HEK293 (cell line): Measurements from ENCODE around the gene INKA2.

Experiments used
- CTCF ChIA-PET: fragments of 350-600 bp; formaldehyde crosslinking; extraction: SDS; loops from one replicate; lab custom pipeline; 2021; ENCODE audit warnings: antibody characterized with exemption; lab: Yijun Ruan, JAX
- POLR2A ChIA-PET: fragments of 300-600 bp; formaldehyde crosslinking; extraction: SDS; loops from one replicate; lab custom pipeline; 2020; ENCODE audit warnings: antibody characterized with exemption, inconsistent platforms; lab: Yijun Ruan, JAX
- H3K27ac ChIP-seq: fragments of 200-500 bp; sonication (Bioruptor generic); 2 replicates; pipeline ENCODE4 v1.5.1; 2014; ENCODE audit warnings: low read depth, low read length, control low read depth, inconsistent platforms; ENCODE audit errors: extremely low read depth
- H3K36me3 ChIP-seq, 2 experiments: fragments of 200-500 bp in 1 of 2; sonication (Bioruptor generic) in 1 of 2; 1 replicate in 1 of 2; 2 replicates in 1 of 2; pipeline ENCODE4 v1.5.1; 2014 to 2017; ENCODE audit warnings: inconsistent platforms in 2 of 2, low read length in 2 of 2; ENCODE audit not compliant: control insufficient read depth in 2 of 2, insufficient read depth in 1 of 2
- H3K4me1 ChIP-seq: fragments of 200-500 bp; sonication (Bioruptor generic); 2 replicates; pipeline ENCODE4 v1.5.1; 2014; ENCODE audit warnings: mild to moderate bottlenecking, low read length, inconsistent platforms; ENCODE audit not compliant: control insufficient read depth, insufficient read depth
- H3K4me3 ChIP-seq: 2 replicates; pipeline ENCODE4 v1.5.1; 2011; ENCODE audit warnings: low read depth, mild to moderate bottlenecking, control low read depth, low read length, moderate library complexity
- H3K9me3 ChIP-seq: fragments of 200-500 bp; sonication (Bioruptor generic); 2 replicates; pipeline ENCODE4 v1.5.1; 2014; ENCODE audit warnings: low read depth, low read length, inconsistent platforms; ENCODE audit not compliant: control insufficient read depth, insufficient read depth
- EGR2 ChIP-seq: fragments of 450-650 bp; formaldehyde crosslinking; IDR thresholded peaks from 2 replicates; pipeline ENCODE4 v1.5.1; 2016; ENCODE audit warnings: low read depth, missing biosample characterization, missing genetic modification characterization
- GLIS2 ChIP-seq: fragments of 450-650 bp; formaldehyde crosslinking; IDR thresholded peaks from 2 replicates; pipeline ENCODE4 v1.5.1; 2016; ENCODE audit warnings: missing biosample characterization, missing genetic modification characterization
- IKZF3 ChIP-seq: fragments of 450-650 bp; IDR thresholded peaks from 2 replicates; pipeline ENCODE4 v1.5.0; 2018; ENCODE audit warnings: missing biosample characterization, mild to moderate bottlenecking, missing genetic modification characterization, moderate library complexity
- KLF9 ChIP-seq: fragments of 450-650 bp; formaldehyde crosslinking; IDR thresholded peaks from 2 replicates; pipeline ENCODE4 v1.5.1; 2016; ENCODE audit warnings: missing biosample characterization, missing genetic modification characterization, low read depth
- PRDM6 ChIP-seq: fragments of 450-650 bp; formaldehyde crosslinking; IDR thresholded peaks from 2 replicates; pipeline ENCODE4 v1.5.1; 2017; ENCODE audit warnings: missing biosample characterization, missing genetic modification characterization
- REPIN1 ChIP-seq: fragments of 450-650 bp; formaldehyde crosslinking; IDR thresholded peaks from 2 replicates; pipeline ENCODE4 v1.5.1; 2017; ENCODE audit warnings: missing biosample characterization, missing genetic modification characterization, low read depth
- SP2 ChIP-seq: fragments of 450-650 bp; formaldehyde crosslinking; IDR thresholded peaks from 2 replicates; pipeline ENCODE4 v1.5.1; 2016; ENCODE audit warnings: missing biosample characterization, missing genetic modification characterization
- TRIM28 ChIP-seq: IDR thresholded peaks from 2 replicates; pipeline ENCODE4 v1.6.1; 2011; ENCODE audit warnings: low read length, control low read depth, borderline replicate concordance
- ZBTB8A ChIP-seq: fragments of 450-650 bp; formaldehyde crosslinking; IDR thresholded peaks from 2 replicates; pipeline ENCODE4 v1.5.1; 2016; ENCODE audit warnings: missing biosample characterization, missing genetic modification characterization
- ZIC2 ChIP-seq: fragments of 450-650 bp; formaldehyde crosslinking; IDR thresholded peaks from 2 replicates; pipeline ENCODE4 v1.5.1; 2016; ENCODE audit warnings: missing biosample characterization, missing genetic modification characterization
- ZNF114 ChIP-seq: fragments of 450-650 bp; formaldehyde crosslinking; IDR thresholded peaks from 2 replicates; pipeline ENCODE4 v1.5.0; 2017; ENCODE audit warnings: missing biosample characterization, missing genetic modification characterization
- ZNF132 ChIP-seq: fragments of 450-650 bp; formaldehyde crosslinking; IDR thresholded peaks from 2 replicates; pipeline ENCODE4 v1.5.1; 2017; ENCODE audit warnings: missing biosample characterization, missing genetic modification characterization, borderline replicate concordance
- ZNF184 ChIP-seq: fragments of 450-650 bp; IDR thresholded peaks from 2 replicates; pipeline ENCODE4 v1.5.1; 2018; ENCODE audit warnings: missing biosample characterization, mild to moderate bottlenecking, missing genetic modification characterization
- ZNF202 ChIP-seq: fragments of 450-650 bp; formaldehyde crosslinking; IDR thresholded peaks from 2 replicates; pipeline ENCODE4 v1.5.1; 2016; ENCODE audit warnings: missing biosample characterization, missing genetic modification characterization, borderline replicate concordance
- ZNF24 ChIP-seq: fragments of 450-650 bp; formaldehyde crosslinking; IDR thresholded peaks from 2 replicates; pipeline ENCODE4 v1.5.1; 2016; ENCODE audit warnings: missing biosample characterization, missing genetic modification characterization
- ZNF302 ChIP-seq: fragments of 450-650 bp; formaldehyde crosslinking; IDR thresholded peaks from 2 replicates; pipeline ENCODE4 v1.5.1; 2016; ENCODE audit warnings: missing biosample characterization, missing genetic modification characterization, low read depth
- ZNF341 ChIP-seq: fragments of 450-650 bp; formaldehyde crosslinking; IDR thresholded peaks from 2 replicates; pipeline ENCODE4; 2016; ENCODE audit warnings: low read depth, missing biosample characterization, missing genetic modification characterization
- ZNF394 ChIP-seq: fragments of 450-650 bp; formaldehyde crosslinking; IDR thresholded peaks from 2 replicates; pipeline ENCODE4 v1.5.1; 2016; ENCODE audit warnings: missing biosample characterization, missing genetic modification characterization, mild to moderate bottlenecking, moderate library complexity, borderline replicate concordance
- ZNF404 ChIP-seq: fragments of 450-650 bp; formaldehyde crosslinking; IDR thresholded peaks from 2 replicates; pipeline ENCODE4 v1.5.1; 2017; ENCODE audit warnings: missing biosample characterization, missing genetic modification characterization
- ZNF510 ChIP-seq: fragments of 450-650 bp; formaldehyde crosslinking; IDR thresholded peaks from 2 replicates; pipeline ENCODE4 v1.5.1; 2018; ENCODE audit warnings: mild to moderate bottlenecking, missing genetic modification characterization, missing biosample characterization; ENCODE audit not compliant: insufficient replicate concordance
- ZNF660 ChIP-seq: fragments of 450-650 bp; IDR thresholded peaks from 2 replicates; pipeline ENCODE4 v1.5.1; 2018; ENCODE audit warnings: missing biosample characterization, mild to moderate bottlenecking, missing genetic modification characterization
- ZNF677 ChIP-seq: fragments of 450-650 bp; IDR thresholded peaks from 2 replicates; pipeline ENCODE4 v1.5.0; 2018; ENCODE audit warnings: missing biosample characterization, mild to moderate bottlenecking, missing genetic modification characterization, moderate library complexity
- ZNF707 ChIP-seq: fragments of 450-650 bp; formaldehyde crosslinking; IDR thresholded peaks from 2 replicates; pipeline ENCODE4 v1.5.1; 2016; ENCODE audit warnings: missing biosample characterization, missing genetic modification characterization
- ZXDB ChIP-seq: fragments of 450-650 bp; formaldehyde crosslinking; IDR thresholded peaks from 2 replicates; pipeline ENCODE4 v1.5.1; 2016; ENCODE audit warnings: missing biosample characterization, missing genetic modification characterization
- TF ChIP-seq, protein P1 (sequence below): fragments of 450-650 bp; formaldehyde crosslinking; IDR thresholded peaks from 2 replicates; pipeline ENCODE4 v1.5.1; 2016; ENCODE audit warnings: missing biosample characterization, missing genetic modification characterization
- TF ChIP-seq, protein P2 (sequence below): fragments of 450-650 bp; formaldehyde crosslinking; IDR thresholded peaks from 2 replicates; pipeline ENCODE4 v1.5.1; 2016; ENCODE audit warnings: missing biosample characterization, missing genetic modification characterization, low read depth
- TF ChIP-seq, protein P3 (sequence below): fragments of 450-650 bp; formaldehyde crosslinking; IDR thresholded peaks from 2 replicates; pipeline ENCODE4 v1.5.1; 2016; ENCODE audit warnings: missing biosample characterization, missing genetic modification characterization
- TF ChIP-seq, protein P4 (sequence below): fragments of 450-650 bp; IDR thresholded peaks from 2 replicates; pipeline ENCODE4 v1.5.1; 2018; ENCODE audit warnings: missing biosample characterization, mild to moderate bottlenecking, missing genetic modification characterization

Gene INKA2

DNA sequence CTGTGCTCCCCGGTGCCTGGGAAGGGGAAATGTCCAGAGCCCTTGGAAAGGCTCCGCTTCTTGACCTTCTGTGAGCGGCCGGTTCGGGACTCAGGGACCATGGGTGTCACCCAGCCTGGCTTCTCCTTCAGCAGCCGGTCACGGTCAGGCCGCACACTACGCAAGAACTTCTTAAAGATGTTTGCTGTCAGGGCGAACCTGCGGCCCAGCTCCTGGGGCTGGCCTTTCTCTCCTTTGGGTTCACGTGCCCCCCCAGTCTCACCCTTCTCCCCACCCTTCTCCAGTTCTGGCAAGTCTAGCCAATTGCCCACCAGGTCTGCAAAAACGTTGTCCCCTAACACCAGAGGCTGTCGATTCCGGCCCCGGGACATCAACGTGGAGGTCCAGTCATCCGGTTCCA is 12.1 kb downstream of the INKA2 start:
- Histone ChIP-seq H3K4me3 (no peak overlapping the region), H3K27ac (no peak overlapping the region), H3K4me1 (no peaks in the 10 kb centered on the region), H3K36me3 (no peaks in the 10 kb centered on the region), H3K9me3 (no peaks in the 10 kb centered on the region)
- ChIA-PET CTCF (no interaction called here), POLR2A (interaction anchor here (0.6 to 2.1 kb wide), 2 partner anchors 12 to 279 kb away, joined by 4 to 6 read pairs; partner anchors contain the start of gene INKA2)
- TF ChIP-seq, protein P1, sequence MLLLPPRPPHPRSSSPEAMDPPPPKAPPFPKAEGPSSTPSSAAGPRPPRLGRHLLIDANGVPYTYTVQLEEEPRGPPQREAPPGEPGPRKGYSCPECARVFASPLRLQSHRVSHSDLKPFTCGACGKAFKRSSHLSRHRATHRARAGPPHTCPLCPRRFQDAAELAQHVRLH (tag by site-specific recombination), result no peak
- TF ChIP-seq ZNF707 (tag by site-specific recombination) (no peak), EGR2 (tag by site-specific recombination) (no peak), ZNF132 (tag by site-specific recombination) (no peak), ZNF114 (tag by site-specific recombination) (no peak), ZNF404 (tag by site-specific recombination) (no peak), ZNF677 (tag by site-specific recombination) (no peak), PRDM6 (tag by site-specific recombination) (no peak), REPIN1 (tag by site-specific recombination) (no peak)
- TF ChIP-seq, protein P2, sequence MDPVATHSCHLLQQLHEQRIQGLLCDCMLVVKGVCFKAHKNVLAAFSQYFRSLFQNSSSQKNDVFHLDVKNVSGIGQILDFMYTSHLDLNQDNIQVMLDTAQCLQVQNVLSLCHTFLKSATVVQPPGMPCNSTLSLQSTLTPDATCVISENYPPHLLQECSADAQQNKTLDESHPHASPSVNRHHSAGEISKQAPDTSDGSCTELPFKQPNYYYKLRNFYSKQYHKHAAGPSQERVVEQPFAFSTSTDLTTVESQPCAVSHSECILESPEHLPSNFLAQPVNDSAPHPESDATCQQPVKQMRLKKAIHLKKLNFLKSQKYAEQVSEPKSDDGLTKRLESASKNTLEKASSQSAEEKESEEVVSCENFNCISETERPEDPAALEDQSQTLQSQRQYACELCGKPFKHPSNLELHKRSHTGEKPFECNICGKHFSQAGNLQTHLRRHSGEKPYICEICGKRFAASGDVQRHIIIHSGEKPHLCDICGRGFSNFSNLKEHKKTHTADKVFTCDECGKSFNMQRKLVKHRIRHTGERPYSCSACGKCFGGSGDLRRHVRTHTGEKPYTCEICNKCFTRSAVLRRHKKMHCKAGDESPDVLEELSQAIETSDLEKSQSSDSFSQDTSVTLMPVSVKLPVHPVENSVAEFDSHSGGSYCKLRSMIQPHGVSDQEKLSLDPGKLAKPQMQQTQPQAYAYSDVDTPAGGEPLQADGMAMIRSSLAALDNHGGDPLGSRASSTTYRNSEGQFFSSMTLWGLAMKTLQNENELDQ, result no peak
- TF ChIP-seq, protein P3, sequence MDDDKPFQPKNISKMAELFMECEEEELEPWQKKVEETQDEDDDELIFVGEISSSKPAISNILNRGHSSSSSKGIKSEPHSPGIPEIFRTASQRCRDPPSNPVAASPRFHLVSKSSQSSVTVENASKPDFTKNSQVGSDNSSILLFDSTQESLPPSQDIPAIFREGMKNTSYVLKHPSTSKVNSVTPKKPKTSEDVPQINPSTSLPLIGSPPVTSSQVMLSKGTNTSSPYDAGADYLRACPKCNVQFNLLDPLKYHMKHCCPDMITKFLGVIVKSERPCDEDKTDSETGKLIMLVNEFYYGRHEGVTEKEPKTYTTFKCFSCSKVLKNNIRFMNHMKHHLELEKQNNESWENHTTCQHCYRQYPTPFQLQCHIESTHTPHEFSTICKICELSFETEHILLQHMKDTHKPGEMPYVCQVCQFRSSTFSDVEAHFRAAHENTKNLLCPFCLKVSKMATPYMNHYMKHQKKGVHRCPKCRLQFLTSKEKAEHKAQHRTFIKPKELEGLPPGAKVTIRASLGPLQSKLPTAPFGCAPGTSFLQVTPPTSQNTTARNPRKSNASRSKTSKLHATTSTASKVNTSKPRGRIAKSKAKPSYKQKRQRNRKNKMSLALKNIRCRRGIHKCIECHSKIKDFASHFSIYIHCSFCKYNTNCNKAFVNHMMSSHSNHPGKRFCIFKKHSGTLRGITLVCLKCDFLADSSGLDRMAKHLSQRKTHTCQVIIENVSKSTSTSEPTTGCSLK (tag by site-specific recombination), result no peak
- TF ChIP-seq, protein P4, sequence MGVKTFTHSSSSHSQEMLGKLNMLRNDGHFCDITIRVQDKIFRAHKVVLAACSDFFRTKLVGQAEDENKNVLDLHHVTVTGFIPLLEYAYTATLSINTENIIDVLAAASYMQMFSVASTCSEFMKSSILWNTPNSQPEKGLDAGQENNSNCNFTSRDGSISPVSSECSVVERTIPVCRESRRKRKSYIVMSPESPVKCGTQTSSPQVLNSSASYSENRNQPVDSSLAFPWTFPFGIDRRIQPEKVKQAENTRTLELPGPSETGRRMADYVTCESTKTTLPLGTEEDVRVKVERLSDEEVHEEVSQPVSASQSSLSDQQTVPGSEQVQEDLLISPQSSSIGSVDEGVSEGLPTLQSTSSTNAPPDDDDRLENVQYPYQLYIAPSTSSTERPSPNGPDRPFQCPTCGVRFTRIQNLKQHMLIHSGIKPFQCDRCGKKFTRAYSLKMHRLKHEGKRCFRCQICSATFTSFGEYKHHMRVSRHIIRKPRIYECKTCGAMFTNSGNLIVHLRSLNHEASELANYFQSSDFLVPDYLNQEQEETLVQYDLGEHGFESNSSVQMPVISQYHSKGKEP, result no peak

GRCh38 chr1:111725192-111725591 is 14.0 kb downstream of the INKA2 start:
- Histone ChIP-seq H3K4me3 (no peak overlapping the region), H3K9me3 (no peaks in the 10 kb centered on the region), H3K27ac (no peak overlapping the region), H3K4me1 (no peaks in the 10 kb centered on the region), H3K36me3 (no peaks in the 10 kb centered on the region)
- ChIA-PET CTCF (interaction anchor here (0.9 to 1.8 kb wide), 2 partner anchors 9 to 217 kb away, joined by 3 to 6 read pairs; no protein-coding TSS in a partner anchor), POLR2A (interaction anchor here (2.1 kb wide), 2 partner anchors 11 to 14 kb away, joined by 4 read pairs; partner anchors contain the start of gene INKA2)
- TF ChIP-seq ZBTB8A (0 out of 2 replicates have a peak, but pooled peaks have one; percentile 22), KLF9 (0 out of 2 replicates have a peak, but pooled peaks have one; percentile 27), GLIS2 (tag by site-specific recombination) (peak; percentile 75), ZNF341 (tag by site-specific recombination) (peak; percentile 31; the same call in 1 of the 2 replicates), ZXDB (tag by site-specific recombination) (no peak), SP2 (peak; percentile 20; the same call in 1 of the 2 replicates), ZNF24 (tag by site-specific recombination) (no peak), ZNF394 (tag by site-specific recombination) (0 out of 2 replicates have a peak, but pooled peaks have one; percentile 13), ZNF302 (tag by site-specific recombination) (no peak), ZNF202 (tag by site-specific recombination) (no peak), EGR2 (tag by site-specific recombination) (peak; percentile 61), TRIM28 (no peak), ZNF510 (tag by site-specific recombination) (no peak), ZIC2 (tag by site-specific recombination) (peak; percentile 85), ZNF660 (tag by site-specific recombination) (no peak), ZNF184 (no peak), IKZF3 (tag by site-specific recombination) (0 out of 2 replicates have a peak, but pooled peaks have one; percentile 24)
